Endothelial cell of umbilical vein (primary cell): ENCODE measurements around the gene ZNF346. TPM values are rescaled to one million over a fixed set of nuclear protein-coding genes. Genes with fewer than 3 reads are reported as not detected.

Source experiments
- BruUV-seq: library from RNA; stranded (reverse); fragments of 400-500 nt; replicated peaks from 2 replicates; lab custom pipeline; 2021; lab: Mats Ljungman, UMichigan
- CTCF ChIA-PET: fragments of 300-600, 350-600 bp; sonication (Branson Sonifier 250); formaldehyde crosslinking; loops from one replicate; lab custom pipeline; 2021; ENCODE audit warnings: antibody characterized with exemption, inconsistent platforms; lab: Charles Lee
- POLR2A ChIA-PET: fragments of 300-600, 350-600 bp; sonication (Branson Sonifier 250); formaldehyde crosslinking; loops from one replicate; lab custom pipeline; 2021; ENCODE audit warnings: antibody characterized with exemption, inconsistent platforms; lab: Charles Lee
- DNase-seq: peaks from one replicate; pipeline ENCODE4 v3.0.0-alpha.2; 2011; ENCODE audit warnings: low read depth, low spot score
- FAIRE-seq: peaks from 2 replicates; lab custom pipeline; 2011; peaks lifted over from hg19 to GRCh38; lab: Jason Lieb, UNC
- H2AFZ ChIP-seq: 2 replicates; pipeline ENCODE4 v1.6.0; 2012; ENCODE audit warnings: low read depth, low read length, control low read depth, inconsistent platforms
- H3K27ac ChIP-seq: 2 replicates; pipeline ENCODE4 v1.5.1; 2011; ENCODE audit warnings: low read depth, mild to moderate bottlenecking, control low read depth, low read length, moderate library complexity; ENCODE audit not compliant: insufficient read depth
- H3K27me3 ChIP-seq, 2 experiments: 2 replicates each; pipeline versions ENCODE4 v1.6.0 to v1.6.1; 2011; ENCODE audit warnings: low read length in 2 of 2, mixed read lengths in 1 of 2; ENCODE audit not compliant: control insufficient read depth in 2 of 2, insufficient read depth in 2 of 2
- H3K36me3 ChIP-seq, 2 experiments: 2 replicates in 1 of 2; 3 replicates in 1 of 2; pipeline ENCODE4 v1.5.1; 2011; ENCODE audit warnings: low read length in 2 of 2, mild to moderate bottlenecking in 1 of 2, moderate library complexity in 1 of 2; ENCODE audit not compliant: control insufficient read depth in 2 of 2, insufficient read depth in 2 of 2; ENCODE audit errors: extremely low read depth in 1 of 2
- H3K4me1 ChIP-seq: 3 replicates; pipeline ENCODE4 v1.5.1; 2011; ENCODE audit warnings: mild to moderate bottlenecking, low read length; ENCODE audit not compliant: control insufficient read depth, insufficient read depth; ENCODE audit errors: extremely low read depth
- H3K4me2 ChIP-seq: 2 replicates; pipeline ENCODE4 v1.6.1; 2011; ENCODE audit warnings: low read length, control low read depth, mixed read lengths; ENCODE audit not compliant: insufficient read depth
- H3K4me3 ChIP-seq, 3 experiments: fragments of 200-600 bp in 1 of 3; sonication (generic), shearing (Covaris generic) in 1 of 3; replicated peaks in 1 of 3; 2 replicates each; pipeline ENCODE4 v1.5.1; 2011 to 2016; ENCODE audit warnings: control low read depth in 3 of 3, low read length in 3 of 3, mild to moderate bottlenecking in 2 of 3, inconsistent platforms in 1 of 3, low read depth in 1 of 3, moderate library complexity in 1 of 3; ENCODE audit not compliant: insufficient read depth in 1 of 3
- H3K79me2 ChIP-seq: 2 replicates; pipeline ENCODE4 v1.6.0; 2012; ENCODE audit warnings: low read length, inconsistent platforms; ENCODE audit not compliant: control insufficient read depth, insufficient read depth
- H3K9ac ChIP-seq: replicated peaks from 2 replicates; pipeline ENCODE3; 2011; ENCODE audit warnings: low read length, control low read depth; ENCODE audit not compliant: insufficient read depth; ENCODE audit errors: extremely low read depth
- H3K9me1 ChIP-seq: replicated peaks from 3 replicates; pipeline ENCODE4 v1.6.0; 2011; ENCODE audit warnings: mild to moderate bottlenecking, low read length; ENCODE audit not compliant: control insufficient read depth, insufficient read depth; ENCODE audit errors: extremely low read depth
- H3K9me3 ChIP-seq: replicated peaks from 2 replicates; pipeline ENCODE4 v1.5.1; 2012; ENCODE audit warnings: low read length, inconsistent platforms; ENCODE audit not compliant: control insufficient read depth, insufficient read depth
- H4K20me1 ChIP-seq: replicated peaks from 2 replicates; pipeline ENCODE3; 2011; ENCODE audit warnings: mild to moderate bottlenecking, low read length; ENCODE audit not compliant: control insufficient read depth, insufficient read depth; ENCODE audit errors: extremely low read depth
- CTCF ChIP-seq, 2 donors: IDR thresholded peaks; 1 replicate in 1 of 2; 2 replicates in 1 of 2; pipeline ENCODE4 v1.5.1; 2011; ENCODE audit warnings: low read length in 2 of 2, mild to moderate bottlenecking in 2 of 2, moderate library complexity in 2 of 2, control low read depth in 1 of 2, inconsistent platforms in 1 of 2, low read depth in 1 of 2; ENCODE audit not compliant: insufficient read depth in 1 of 2; ENCODE audit errors: extremely low read depth in 1 of 2
- EZH2 ChIP-seq: IDR thresholded peaks from 2 replicates; pipeline ENCODE4 v1.6.1; 2012; ENCODE audit warnings: borderline replicate concordance, low read depth, mild to moderate bottlenecking, moderate library complexity, low read length, inconsistent platforms; ENCODE audit not compliant: severe bottlenecking
- FOS ChIP-seq: IDR thresholded peaks from 2 replicates; pipeline ENCODE4 v1.6.1; 2011; ENCODE audit warnings: mild to moderate bottlenecking, low read length, moderate library complexity, borderline replicate concordance; ENCODE audit not compliant: insufficient read depth
- GATA2 ChIP-seq: IDR thresholded peaks from 2 replicates; pipeline ENCODE4 v1.7.0; 2011; ENCODE audit warnings: low read depth, mild to moderate bottlenecking, moderate library complexity, mixed read lengths, low read length; ENCODE audit not compliant: insufficient read length, insufficient read depth
- JUN ChIP-seq: IDR thresholded peaks from 2 replicates; pipeline ENCODE4 v1.6.1; 2011; ENCODE audit warnings: borderline replicate concordance, low read depth; ENCODE audit not compliant: insufficient read length, insufficient read depth
- MAX ChIP-seq: IDR thresholded peaks from 2 replicates; pipeline ENCODE4 v1.6.1; 2011; ENCODE audit not compliant: insufficient read depth, insufficient read length
- MYC ChIP-seq: IDR thresholded peaks from one replicate; pipeline ENCODE4 v1.6.1; 2011; ENCODE audit warnings: mild to moderate bottlenecking, low read depth, low read length
- POLR2AphosphoS5 ChIP-seq: IDR thresholded peaks from 2 replicates; pipeline ENCODE4 v1.6.1; 2012; ENCODE audit warnings: low read depth, mild to moderate bottlenecking, control low read depth, low read length, moderate library complexity; ENCODE audit not compliant: insufficient read depth
- dilution Hi-C: fragments of 300-500 bp; cut with MboI; formaldehyde crosslinking; loops from one replicate; pipeline ENCODE4 v1.15.0; 2019; ENCODE audit warnings: low sequenced_read_pairs; ENCODE audit not compliant: extremely low pct_ligation_motif_present
- intact Hi-C: fragments of 100-400 bp; cut with micrococcal nuclease; formaldehyde crosslinking; loops from one replicate; pipeline ENCODE4 v1.10.0; 2022
- polyA plus RNA-seq, 4 experiments: library from polyadenylated mRNA; depleted of rRNA in 3 of 4; stranded (reverse) in 3 of 4; unstranded in 1 of 4; fragments of >200 nt; gene quantifications; 2 replicates each; pipeline versions ENCODE4 v1.2.1 to v1.2.3, GENCODE V29; 2011 to 2012; ENCODE audit warnings: missing spikeins in 1 of 4
- total RNA-seq: library from RNA; stranded (reverse); gene quantifications from 2 replicates; pipeline ENCODE4 v1.2.3, GENCODE V29; 2021

ZNF346 gene
- total and polyA plus RNA-seq, 2 donors (not counting 3 experiments of a cell fraction or from before 2014, with no cell fraction given): 25.3 to 35.2 TPM

- dilution Hi-C loops (no loop called here), intact Hi-C loops (no loop called here)
- no peaks in the 10 kb centered on the region for H3K9me1 ChIP-seq
- POLR2A ChIA-PET: no interaction called here
- no peaks in the 10 kb centered on the region for H3K36me3 ChIP-seq
- DNase-seq (no peak), FAIRE-seq (no peak)
- no peak overlapping the region for H3K9ac ChIP-seq
- TF ChIP-seq EZH2 (no peak), JUN (no peak), CTCF (IDR thresholded peaks at IDR 0.05; ENCODE audit: extremely low read depth in 1 of 2, insufficient read depth in 1 of 2, low read depth in 1 of 2, low read length in 2 of 2) (no peak), FOS (no peak), POLR2AphosphoS5 (no peak), MYC (no peak), GATA2 (no peak), MAX (no peak)
- peaks cover 5% of the 10 kb centered on the region for H3K4me1 ChIP-seq
- peaks cover 3 to 6% of the 10 kb centered on the region in 2 experiments for H3K27me3 ChIP-seq
- no peak overlapping the region for H3K27ac ChIP-seq
- H3K4me3 ChIP-seq: no peak overlapping the region
- H4K20me1 ChIP-seq: no peaks in the 10 kb centered on the region
- no peak overlapping the region for H2AFZ ChIP-seq
- no peak overlapping the region for H3K4me2 ChIP-seq
- no peaks in the 10 kb centered on the region for H3K79me2 ChIP-seq
- no peaks in the 10 kb centered on the region for H3K9me3 ChIP-seq
- CTCF ChIA-PET: interaction anchor here (2.3 kb wide), 1 partner anchor 9 kb away, joined by 13 read pairs; no protein-coding TSS in a partner anchor
- BruUV-seq: no TSS peak
Measured at GRCh38 chr5:177080265-177080664, 57.8 kb downstream of the ZNF346 start.
